ENCODE measurements around the gene ADAT3.

Gene ADAT3

DNA sequence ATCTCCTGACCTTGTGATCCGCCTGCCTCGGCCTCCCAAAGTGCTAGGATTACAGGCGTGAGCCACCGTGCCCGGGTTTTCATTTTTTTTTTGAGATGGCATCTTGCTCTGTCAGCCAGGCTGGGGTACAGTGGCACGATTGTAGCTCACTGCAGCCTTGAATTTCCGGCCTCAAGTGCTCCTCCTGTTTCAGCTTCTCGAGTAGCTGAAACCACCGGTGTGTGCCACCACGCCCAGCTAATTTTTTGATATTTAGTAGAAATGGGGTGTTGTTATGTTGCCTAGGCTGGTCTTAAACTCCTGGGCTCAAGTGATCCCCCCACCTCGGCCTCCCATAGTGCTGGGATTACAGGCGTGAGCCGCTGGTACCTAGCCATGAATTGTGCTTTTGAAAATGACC lies 5.9 kb downstream of the ADAT3 start:
- Histone ChIP-seq H3K27ac (ENCODE audit: low read depth, low read length) (no peak overlapping the region), H3K27me3 (ENCODE audit: control insufficient read depth in 1 of 2, insufficient read depth in 2 of 2, low read length in 2 of 2) (no peaks in the 10 kb centered on the region), H3K9ac (ENCODE audit: low read depth in 1 of 2, low read length in 2 of 2) (no peak overlapping the region), H3K4me3 (ENCODE audit: low read depth in 1 of 2, low read length in 2 of 2) (no peak overlapping the region), H3K36me3 (ENCODE audit: control insufficient read depth in 1 of 2, insufficient read depth in 2 of 2, low read length in 2 of 2) (peaks cover 0 to 18% of the 10 kb centered on the region in 2 donors), H3K4me1 (ENCODE audit: control insufficient read depth in 1 of 2, insufficient read depth in 2 of 2, low read length in 2 of 2) (peaks cover 16 to 29% of the 10 kb centered on the region in 2 donors), H3K9me3 (ENCODE audit: control insufficient read depth in 1 of 2, low read length in 2 of 2) (no peaks in the 10 kb centered on the region)

DNA sequence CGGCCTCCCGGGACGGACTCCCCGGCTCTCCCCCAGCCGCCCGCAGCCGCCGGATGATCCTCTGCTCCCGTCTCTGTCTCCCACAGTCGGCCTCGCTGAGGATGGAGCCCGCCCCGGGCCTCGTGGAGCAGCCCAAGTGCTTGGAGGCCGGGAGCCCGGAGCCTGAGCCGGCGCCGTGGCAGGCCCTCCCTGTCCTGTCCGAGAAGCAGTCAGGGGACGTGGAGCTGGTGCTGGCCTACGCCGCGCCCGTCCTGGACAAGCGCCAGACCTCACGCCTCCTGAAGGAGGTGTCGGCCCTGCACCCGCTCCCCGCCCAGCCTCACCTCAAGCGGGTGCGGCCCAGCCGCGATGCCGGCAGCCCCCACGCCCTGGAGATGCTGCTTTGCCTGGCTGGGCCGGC lies 6.8 kb downstream of the ADAT3 start:
- H3K4me3 ChIP-seq (ENCODE audit: low read depth in 1 of 2, low read length in 2 of 2), result no peak overlapping the region
- no peak overlapping the region for H3K9ac ChIP-seq (ENCODE audit: low read depth in 1 of 2, low read length in 2 of 2)
- peaks cover 0 to 18% of the 10 kb centered on the region in 2 donors for H3K36me3 ChIP-seq (ENCODE audit: control insufficient read depth in 1 of 2, insufficient read depth in 2 of 2, low read length in 2 of 2)
- no peaks in the 10 kb centered on the region for H3K27me3 ChIP-seq (ENCODE audit: control insufficient read depth in 1 of 2, insufficient read depth in 2 of 2, low read length in 2 of 2)
- no peak overlapping the region for H3K27ac ChIP-seq (ENCODE audit: low read depth, low read length)
- no peaks in the 10 kb centered on the region for H3K9me3 ChIP-seq (ENCODE audit: control insufficient read depth in 1 of 2, low read length in 2 of 2)
- H3K4me1 ChIP-seq (ENCODE audit: control insufficient read depth in 1 of 2, insufficient read depth in 2 of 2, low read length in 2 of 2), result peaks cover 15 to 24% of the 10 kb centered on the region in 2 donors

GRCh38 chr19:1912760-1913505 lies 7.7 kb downstream of the ADAT3 start:
- H3K4me3 ChIP-seq (ENCODE audit: low read depth in 1 of 2, low read length in 2 of 2), result no peak overlapping the region
- no peak overlapping the region for H3K27ac ChIP-seq (ENCODE audit: low read depth, low read length)
- no peaks in the 10 kb centered on the region for H3K9me3 ChIP-seq (ENCODE audit: control insufficient read depth in 1 of 2, low read length in 2 of 2)
- H3K9ac ChIP-seq (ENCODE audit: low read depth in 1 of 2, low read length in 2 of 2), result no peak overlapping the region
- H3K36me3 ChIP-seq (ENCODE audit: control insufficient read depth in 1 of 2, insufficient read depth in 2 of 2, low read length in 2 of 2), result peaks cover 2 to 21% of the 10 kb centered on the region in 2 donors
- H3K4me1 ChIP-seq (ENCODE audit: control insufficient read depth in 1 of 2, insufficient read depth in 2 of 2, low read length in 2 of 2), result peaks cover 12 to 17% of the 10 kb centered on the region in 2 donors
- no peaks in the 10 kb centered on the region for H3K27me3 ChIP-seq (ENCODE audit: control insufficient read depth in 1 of 2, insufficient read depth in 2 of 2, low read length in 2 of 2)

GRCh38 chr19:1913781-1914577 lies 8.8 kb downstream of the ADAT3 start:
- no peak overlapping the region for H3K4me3 ChIP-seq (ENCODE audit: low read depth in 1 of 2, low read length in 2 of 2)
- no peaks in the 10 kb centered on the region for H3K27me3 ChIP-seq (ENCODE audit: control insufficient read depth in 1 of 2, insufficient read depth in 2 of 2, low read length in 2 of 2)
- H3K4me1 ChIP-seq (ENCODE audit: control insufficient read depth in 1 of 2, insufficient read depth in 2 of 2, low read length in 2 of 2), result peaks cover 9 to 12% of the 10 kb centered on the region in 2 donors
- peaks cover 6 to 31% of the 10 kb centered on the region in 2 donors for H3K36me3 ChIP-seq (ENCODE audit: control insufficient read depth in 1 of 2, insufficient read depth in 2 of 2, low read length in 2 of 2)
- no peak overlapping the region for H3K27ac ChIP-seq (ENCODE audit: low read depth, low read length)
- H3K9me3 ChIP-seq (ENCODE audit: control insufficient read depth in 1 of 2, low read length in 2 of 2), result no peaks in the 10 kb centered on the region
- no peak overlapping the region for H3K9ac ChIP-seq (ENCODE audit: low read depth in 1 of 2, low read length in 2 of 2)

GRCh38 chr19:1914826-1915341 lies 9.7 kb downstream of the ADAT3 start:
- Histone ChIP-seq H3K4me1 (ENCODE audit: control insufficient read depth in 1 of 2, insufficient read depth in 2 of 2, low read length in 2 of 2) (peaks cover under 1 to 3% of the 10 kb centered on the region in 2 donors), H3K27me3 (ENCODE audit: control insufficient read depth in 1 of 2, insufficient read depth in 2 of 2, low read length in 2 of 2) (no peaks in the 10 kb centered on the region), H3K36me3 (ENCODE audit: control insufficient read depth in 1 of 2, insufficient read depth in 2 of 2, low read length in 2 of 2) (peaks cover 6 to 34% of the 10 kb centered on the region in 2 donors), H3K27ac (ENCODE audit: low read depth, low read length) (no peak overlapping the region), H3K9ac (ENCODE audit: low read depth in 1 of 2, low read length in 2 of 2) (no peak overlapping the region), H3K4me3 (ENCODE audit: low read depth in 1 of 2, low read length in 2 of 2) (no peak overlapping the region), H3K9me3 (ENCODE audit: control insufficient read depth in 1 of 2, low read length in 2 of 2) (no peaks in the 10 kb centered on the region)

DNA sequence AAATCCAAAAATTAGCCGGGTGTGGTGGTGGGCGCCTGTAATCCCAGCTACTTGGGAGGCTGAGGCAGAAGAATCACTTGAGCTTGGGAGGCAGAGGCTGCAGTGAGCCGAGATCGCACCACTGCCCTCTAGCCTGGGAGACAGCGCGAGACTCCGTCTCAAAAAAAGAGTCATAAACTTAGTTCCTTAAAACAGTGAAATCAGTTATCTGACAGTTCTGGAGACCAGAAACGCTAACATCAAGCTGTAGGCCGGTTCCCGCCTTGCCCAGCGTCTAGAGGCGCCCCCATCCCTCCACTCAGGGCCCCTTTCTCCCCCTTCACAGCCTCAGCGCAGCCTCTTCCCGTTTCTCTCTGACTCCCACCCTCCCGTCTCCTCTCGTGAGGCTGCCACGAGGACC lies 11.9 kb downstream of the ADAT3 start:
- H3K27ac ChIP-seq (ENCODE audit: low read depth, low read length), result no peak overlapping the region
- H3K9me3 ChIP-seq (ENCODE audit: control insufficient read depth in 1 of 2, low read length in 2 of 2), result no peaks in the 10 kb centered on the region
- H3K4me1 ChIP-seq (ENCODE audit: control insufficient read depth in 1 of 2, insufficient read depth in 2 of 2, low read length in 2 of 2), result no peaks in the 10 kb centered on the region
- no peak overlapping the region for H3K9ac ChIP-seq (ENCODE audit: low read depth in 1 of 2, low read length in 2 of 2)
- H3K36me3 ChIP-seq (ENCODE audit: control insufficient read depth in 1 of 2, insufficient read depth in 2 of 2, low read length in 2 of 2), result peaks cover 6 to 49% of the 10 kb centered on the region in 2 donors
- no peak overlapping the region for H3K4me3 ChIP-seq (ENCODE audit: low read depth in 1 of 2, low read length in 2 of 2)
- no peaks in the 10 kb centered on the region for H3K27me3 ChIP-seq (ENCODE audit: control insufficient read depth in 1 of 2, insufficient read depth in 2 of 2, low read length in 2 of 2)

DNA sequence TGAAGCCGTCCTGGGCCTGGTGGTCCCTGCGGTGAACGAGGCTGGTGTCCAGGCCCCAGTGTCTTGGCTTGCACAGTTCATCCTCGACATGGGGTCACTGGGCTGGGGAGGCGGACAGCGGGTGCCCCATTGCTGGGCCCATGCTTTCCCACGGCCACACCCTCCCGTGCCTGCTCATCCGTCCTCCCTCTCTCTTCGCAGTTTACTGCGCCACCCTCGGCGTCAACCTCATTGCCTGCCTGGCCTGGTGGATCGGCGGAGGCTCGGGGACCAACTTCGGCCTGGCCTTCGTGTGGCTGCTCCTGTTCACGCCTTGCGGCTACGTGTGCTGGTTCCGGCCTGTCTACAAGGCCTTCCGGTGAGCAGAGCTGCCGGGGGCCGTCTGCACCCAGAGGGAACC lies 12.7 kb downstream of the ADAT3 start:
- H3K9ac ChIP-seq (ENCODE audit: low read depth in 1 of 2, low read length in 2 of 2), result no peak overlapping the region
- H3K27me3 ChIP-seq (ENCODE audit: control insufficient read depth in 1 of 2, insufficient read depth in 2 of 2, low read length in 2 of 2), result no peaks in the 10 kb centered on the region
- H3K27ac ChIP-seq (ENCODE audit: low read depth, low read length), result no peak overlapping the region
- peaks cover 11 to 54% of the 10 kb centered on the region in 2 donors for H3K36me3 ChIP-seq (ENCODE audit: control insufficient read depth in 1 of 2, insufficient read depth in 2 of 2, low read length in 2 of 2)
- H3K9me3 ChIP-seq (ENCODE audit: control insufficient read depth in 1 of 2, low read length in 2 of 2), result no peaks in the 10 kb centered on the region
- no peak overlapping the region for H3K4me3 ChIP-seq (ENCODE audit: low read depth in 1 of 2, low read length in 2 of 2)
- no peaks in the 10 kb centered on the region for H3K4me1 ChIP-seq (ENCODE audit: control insufficient read depth in 1 of 2, insufficient read depth in 2 of 2, low read length in 2 of 2)

DNA sequence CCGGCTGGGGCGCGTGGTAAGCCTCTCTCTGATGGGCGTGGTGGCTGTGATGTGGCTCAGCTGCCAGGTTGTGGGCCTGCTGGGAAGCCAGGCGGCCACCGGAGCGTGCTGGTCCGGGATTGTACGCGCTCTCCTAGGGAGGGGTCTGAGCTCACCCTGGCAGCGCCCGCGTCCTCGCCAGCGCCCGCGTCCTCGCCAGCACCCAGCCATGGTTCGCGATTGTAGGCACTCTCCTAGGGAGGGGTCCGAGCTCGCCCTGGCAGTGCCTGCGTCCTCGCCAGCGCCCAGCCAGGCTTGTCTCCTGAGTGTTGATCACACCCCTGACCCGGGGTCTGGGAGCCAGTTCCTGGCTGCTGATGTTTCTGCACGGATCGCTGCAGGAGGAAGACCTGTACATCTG lies 13.8 kb downstream of the ADAT3 start:
- Histone ChIP-seq H3K9ac (ENCODE audit: low read depth in 1 of 2, low read length in 2 of 2) (no peak overlapping the region), H3K36me3 (ENCODE audit: control insufficient read depth in 1 of 2, insufficient read depth in 2 of 2, low read length in 2 of 2) (peaks cover 16 to 45% of the 10 kb centered on the region in 2 donors), H3K27ac (ENCODE audit: low read depth, low read length) (no peak overlapping the region), H3K27me3 (ENCODE audit: control insufficient read depth in 1 of 2, insufficient read depth in 2 of 2, low read length in 2 of 2) (no peaks in the 10 kb centered on the region), H3K4me1 (ENCODE audit: control insufficient read depth in 1 of 2, insufficient read depth in 2 of 2, low read length in 2 of 2) (no peaks in the 10 kb centered on the region), H3K4me3 (ENCODE audit: low read depth in 1 of 2, low read length in 2 of 2) (no peak overlapping the region), H3K9me3 (ENCODE audit: control insufficient read depth in 1 of 2, low read length in 2 of 2) (no peaks in the 10 kb centered on the region)

GRCh38 chr19:1920644-1921043 lies 15.4 kb downstream of the ADAT3 start:
- Histone ChIP-seq H3K9me3 (ENCODE audit: control insufficient read depth in 1 of 2, low read length in 2 of 2) (no peaks in the 10 kb centered on the region), H3K27ac (ENCODE audit: low read depth, low read length) (no peak overlapping the region), H3K36me3 (ENCODE audit: control insufficient read depth in 1 of 2, insufficient read depth in 2 of 2, low read length in 2 of 2) (peaks cover 16 to 51% of the 10 kb centered on the region in 2 donors)

DNA sequence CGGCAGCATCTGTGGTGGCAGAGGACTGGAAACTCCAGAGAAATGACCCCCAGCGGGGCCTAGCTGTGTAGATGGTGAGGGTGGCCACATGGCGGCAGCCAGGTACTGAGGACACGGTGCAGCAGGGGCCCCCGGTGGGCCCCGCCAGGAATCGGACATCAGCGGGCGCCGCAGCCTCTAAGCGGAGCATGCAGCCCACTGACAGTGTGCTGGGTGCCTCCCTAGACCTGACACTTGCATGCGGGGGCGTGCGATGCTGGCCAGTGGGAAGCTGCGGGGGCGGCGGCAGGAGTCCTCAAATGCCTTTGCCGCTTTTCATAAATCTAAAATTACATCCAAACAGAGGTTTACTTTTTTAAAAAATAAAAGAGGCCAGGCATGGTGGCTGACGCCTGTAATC lies 16.1 kb downstream of the ADAT3 start:
- H3K27ac ChIP-seq (ENCODE audit: low read depth, low read length), result no peak overlapping the region
- H3K9me3 ChIP-seq (ENCODE audit: control insufficient read depth in 1 of 2, low read length in 2 of 2), result no peaks in the 10 kb centered on the region

More at GRCh38 chr19:1920644-1921043, 15.4 kb downstream of the ADAT3 start:
- Histone ChIP-seq H3K9ac (ENCODE audit: low read depth in 1 of 2, low read length in 2 of 2) (no peak overlapping the region), H3K4me3 (ENCODE audit: low read depth in 1 of 2, low read length in 2 of 2) (no peak overlapping the region), H3K4me1 (ENCODE audit: control insufficient read depth in 1 of 2, insufficient read depth in 2 of 2, low read length in 2 of 2) (no peaks in the 10 kb centered on the region), H3K27me3 (ENCODE audit: control insufficient read depth in 1 of 2, insufficient read depth in 2 of 2, low read length in 2 of 2) (no peaks in the 10 kb centered on the region)

More for the DNA sequence above, 16.1 kb downstream of the ADAT3 start:
- Histone ChIP-seq H3K27me3 (ENCODE audit: control insufficient read depth in 1 of 2, insufficient read depth in 2 of 2, low read length in 2 of 2) (no peaks in the 10 kb centered on the region), H3K4me1 (ENCODE audit: control insufficient read depth in 1 of 2, insufficient read depth in 2 of 2, low read length in 2 of 2) (no peaks in the 10 kb centered on the region), H3K36me3 (ENCODE audit: control insufficient read depth in 1 of 2, insufficient read depth in 2 of 2, low read length in 2 of 2) (peaks cover 16 to 51% of the 10 kb centered on the region in 2 donors), H3K4me3 (ENCODE audit: low read depth in 1 of 2, low read length in 2 of 2) (no peak overlapping the region), H3K9ac (ENCODE audit: low read depth in 1 of 2, low read length in 2 of 2) (no peak overlapping the region)

Data from duodenal mucosa (tissue), 2 donors.